Heart left ventricle (tissue), 13 donors: ENCODE data around the gene FAM168B.
"Not testable (repeated sequence)": the region's sequence is repeated elsewhere in the genome, so short reads cannot be mapped to it uniquely, and the experiment has no call there.

Experiments
- CTCF ChIP-seq, 12 donors: fragments of 200-600 bp; sonication (generic) in 4 of 12; IDR thresholded peaks; one replicate each; pipeline versions ENCODE4 v1.5.0 to v1.8.0; 2018 to 2022; ENCODE audit warnings: antibody characterized with exemption in 12 of 12, mild to moderate bottlenecking in 5 of 12
- POLR2A ChIP-seq, 2 donors: fragments of 450-650 bp; IDR thresholded peaks; one replicate each; pipeline ENCODE4 v1.6.1; 2017; ENCODE audit warnings: antibody characterized with exemption in 2 of 2, mild to moderate bottlenecking in 2 of 2, moderate library complexity in 2 of 2
- donor health status: ischemic (EF 13 %, LVEDD 7.1; RV severe dilation, severe dysfunction).
- donor health status: DM: no; HTN: yes; CAD: no.
- donor health status: DM: no; HTN: no; CAD: no.
- donor health status: ischemic (EF 25% LVEDD 6.9; RV normal size, moderate dysfunction).
- donor health status: ischemic (EF 25% LVEDD 5.7; RV mildly dilated, moderate dysfunction).
- donor health status: ischemic (EF 35%, LVEDD 5.7; RV mildly dilated, moderate dysfunction).
- donor health status: nonischemic (EF 11% LVEDD 7.7; RV severe dilation, severe dysfunction).
- donor health status: DM: yes; HTN: yes; CAD: no.
- donor health status: PGD.
- donor health status: ischemic (EF 29% LVEDD 5.4; RV normal size, mild dysfunction).
- donor health status: nonischemic (EF 23%, LVEDD 6.1; RV moderate dilation, normal function).

- TF ChIP-seq POLR2A, CTCF (IDR thresholded peaks at IDR 0.05): not testable (repeated sequence)
Observed at GRCh38 chr2:131114950-131115349, 21.7 kb upstream of the FAM168B start.
